Measurements from ENCODE around the gene SLC24A3.

SLC24A3 gene

DNA sequence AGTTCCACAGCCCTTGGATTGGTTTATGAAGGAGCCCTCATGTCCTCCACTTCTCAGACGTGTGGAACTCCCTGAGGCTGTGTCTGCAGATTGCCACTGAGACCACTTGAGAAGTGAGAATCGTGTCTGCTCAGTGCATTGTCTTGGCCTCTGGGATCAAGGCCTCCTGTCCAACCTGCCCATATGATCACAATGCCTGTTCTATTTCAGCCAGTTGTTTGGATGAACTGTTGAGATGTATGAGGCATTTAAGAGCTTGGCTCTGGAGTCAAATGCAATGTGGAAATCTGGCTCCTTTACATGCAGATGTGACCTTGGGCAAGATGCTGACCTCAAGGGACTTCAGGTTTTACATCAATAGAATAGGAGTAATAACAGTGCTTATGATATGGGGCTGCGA is 125.9 kb downstream of the SLC24A3 start:
- DNase-seq (ENCODE audit: low read depth, low spot score), result no peak
- H3K4me3 ChIP-seq (ENCODE audit: low read depth, low read length), result no peak overlapping the region
- in situ Hi-C loops (cut with HindIII; ENCODE audit: low sequenced_read_pairs), result no loop called here
- TF ChIP-seq, protein P1, sequence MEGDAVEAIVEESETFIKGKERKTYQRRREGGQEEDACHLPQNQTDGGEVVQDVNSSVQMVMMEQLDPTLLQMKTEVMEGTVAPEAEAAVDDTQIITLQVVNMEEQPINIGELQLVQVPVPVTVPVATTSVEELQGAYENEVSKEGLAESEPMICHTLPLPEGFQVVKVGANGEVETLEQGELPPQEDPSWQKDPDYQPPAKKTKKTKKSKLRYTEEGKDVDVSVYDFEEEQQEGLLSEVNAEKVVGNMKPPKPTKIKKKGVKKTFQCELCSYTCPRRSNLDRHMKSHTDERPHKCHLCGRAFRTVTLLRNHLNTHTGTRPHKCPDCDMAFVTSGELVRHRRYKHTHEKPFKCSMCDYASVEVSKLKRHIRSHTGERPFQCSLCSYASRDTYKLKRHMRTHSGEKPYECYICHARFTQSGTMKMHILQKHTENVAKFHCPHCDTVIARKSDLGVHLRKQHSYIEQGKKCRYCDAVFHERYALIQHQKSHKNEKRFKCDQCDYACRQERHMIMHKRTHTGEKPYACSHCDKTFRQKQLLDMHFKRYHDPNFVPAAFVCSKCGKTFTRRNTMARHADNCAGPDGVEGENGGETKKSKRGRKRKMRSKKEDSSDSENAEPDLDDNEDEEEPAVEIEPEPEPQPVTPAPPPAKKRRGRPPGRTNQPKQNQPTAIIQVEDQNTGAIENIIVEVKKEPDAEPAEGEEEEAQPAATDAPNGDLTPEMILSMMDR (IDR thresholded peaks at IDR 0.05; ENCODE audit: low read depth, low read length), result no peak

DNA sequence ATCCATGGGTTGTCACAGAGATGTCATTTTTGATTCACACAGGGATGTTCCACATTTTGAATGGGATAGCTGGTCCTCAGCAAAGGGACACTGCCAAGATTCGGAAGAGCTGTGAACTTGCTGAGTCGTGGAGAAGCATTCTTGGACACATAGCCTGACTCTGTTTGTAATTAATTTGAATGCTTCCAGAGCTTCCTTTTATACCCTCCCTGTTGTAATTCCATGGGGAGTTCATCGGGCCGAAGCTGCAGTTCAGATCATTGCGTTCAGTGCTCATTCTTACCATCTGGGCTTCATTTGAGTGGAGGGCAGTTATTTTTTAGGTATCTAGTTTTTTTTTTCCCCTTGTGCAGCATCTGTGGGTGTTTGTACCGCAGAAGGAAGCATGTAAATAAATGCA is 126.5 kb downstream of the SLC24A3 start:
- in situ Hi-C loops (cut with HindIII; ENCODE audit: low sequenced_read_pairs), result no loop called here
- TF ChIP-seq, protein P1 (IDR thresholded peaks at IDR 0.05; ENCODE audit: low read depth, low read length), result no peak
- H3K4me3 ChIP-seq (ENCODE audit: low read depth, low read length), result no peak overlapping the region
- DNase-seq (ENCODE audit: low read depth, low spot score), result no peak

DNA sequence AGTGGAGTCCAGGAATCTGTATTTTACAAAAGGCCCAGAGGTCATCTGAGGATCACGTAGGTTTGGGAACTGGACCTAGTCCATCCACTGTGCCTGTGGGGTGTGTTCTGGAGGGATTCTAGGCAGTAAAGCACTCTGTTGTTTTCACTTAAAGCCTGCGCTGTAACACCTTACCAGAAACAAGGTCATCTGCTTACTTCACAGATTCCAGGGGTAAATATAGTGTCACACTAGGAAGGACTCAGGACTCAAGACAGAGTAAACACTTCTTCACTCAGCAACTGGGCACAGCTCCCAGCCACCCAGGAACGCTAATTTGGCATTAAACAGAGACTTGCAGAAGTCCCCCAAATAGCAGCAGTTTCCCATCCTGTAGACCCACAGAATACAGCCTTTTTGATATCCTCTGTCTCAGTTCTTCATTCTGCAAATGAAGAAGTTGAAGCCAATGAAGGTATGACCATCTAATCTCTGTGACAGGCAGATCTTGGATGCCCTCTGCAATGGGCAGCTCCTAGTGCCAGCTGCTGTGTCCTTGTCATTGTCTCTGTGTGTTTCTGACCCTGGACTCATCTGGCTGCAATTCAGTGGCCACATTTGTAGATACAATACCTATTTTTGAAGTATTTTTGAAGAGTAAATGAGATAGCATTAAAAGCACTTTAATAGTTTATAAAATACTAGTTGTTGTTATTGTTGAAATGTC is 129.1 kb downstream of the SLC24A3 start:
- TF ChIP-seq, protein P1 (IDR thresholded peaks at IDR 0.05; ENCODE audit: low read depth, low read length), result no peak
- no peak for DNase-seq (ENCODE audit: low read depth, low spot score)
- in situ Hi-C loops (cut with HindIII; ENCODE audit: low sequenced_read_pairs), result no loop called here
- no peak overlapping the region for H3K4me3 ChIP-seq (ENCODE audit: low read depth, low read length)

DNA sequence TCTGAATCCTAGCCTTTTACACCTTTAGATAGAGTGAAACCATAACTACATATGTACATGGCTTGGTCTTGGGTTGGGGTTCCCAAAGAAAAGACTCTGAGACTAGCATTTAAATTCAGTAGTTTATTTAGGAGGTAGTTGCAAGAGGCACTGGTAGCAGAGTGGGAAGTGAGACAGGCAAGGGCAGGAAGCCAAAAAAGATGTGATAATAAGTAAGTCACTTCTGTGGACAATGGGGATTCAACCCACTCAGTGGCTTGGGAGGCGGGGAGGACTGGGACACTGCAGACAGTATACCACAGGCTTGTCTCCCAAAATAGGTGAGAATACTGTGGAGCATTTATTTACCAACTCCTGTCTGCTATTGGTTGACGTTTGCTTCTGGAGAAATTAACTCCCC is 131.9 kb downstream of the SLC24A3 start:
- H3K4me3 ChIP-seq (ENCODE audit: low read depth, low read length), result no peak overlapping the region
- DNase-seq (ENCODE audit: low read depth, low spot score), result no peak
- in situ Hi-C loops (cut with HindIII; ENCODE audit: low sequenced_read_pairs), result no loop called here
- TF ChIP-seq, protein P1 (IDR thresholded peaks at IDR 0.05; ENCODE audit: low read depth, low read length), result no peak

DNA sequence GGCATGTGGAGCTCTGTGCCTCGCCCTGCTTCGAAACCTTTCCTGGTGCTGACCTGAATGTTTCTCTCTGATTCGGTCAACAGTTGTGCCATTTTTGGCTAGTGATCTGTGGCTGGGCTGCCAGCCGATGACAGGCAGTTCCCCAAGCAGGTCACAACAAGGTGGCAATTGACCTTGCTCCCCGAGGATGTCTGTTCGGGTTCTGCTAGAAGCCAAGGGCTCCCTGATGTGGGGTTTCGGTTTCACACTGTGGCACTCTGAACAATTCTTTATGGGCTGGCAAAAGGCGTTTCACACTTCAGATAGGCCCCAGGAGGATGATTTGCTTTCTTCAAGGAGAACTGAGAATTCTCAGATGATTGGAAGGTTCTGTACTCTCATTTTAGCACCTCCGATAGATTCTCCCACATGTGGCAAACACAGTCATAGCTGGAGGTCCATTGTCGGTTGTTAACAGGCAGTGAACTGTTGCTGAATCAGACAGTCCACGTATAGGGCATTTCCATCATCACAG is 135.6 kb downstream of the SLC24A3 start:
- no peak for DNase-seq (ENCODE audit: low read depth, low spot score)
- TF ChIP-seq, protein P1 (IDR thresholded peaks at IDR 0.05; ENCODE audit: low read depth, low read length), result no peak
- no peak overlapping the region for H3K4me3 ChIP-seq (ENCODE audit: low read depth, low read length)
- in situ Hi-C loops (cut with HindIII; ENCODE audit: low sequenced_read_pairs), result no loop called here

DNA sequence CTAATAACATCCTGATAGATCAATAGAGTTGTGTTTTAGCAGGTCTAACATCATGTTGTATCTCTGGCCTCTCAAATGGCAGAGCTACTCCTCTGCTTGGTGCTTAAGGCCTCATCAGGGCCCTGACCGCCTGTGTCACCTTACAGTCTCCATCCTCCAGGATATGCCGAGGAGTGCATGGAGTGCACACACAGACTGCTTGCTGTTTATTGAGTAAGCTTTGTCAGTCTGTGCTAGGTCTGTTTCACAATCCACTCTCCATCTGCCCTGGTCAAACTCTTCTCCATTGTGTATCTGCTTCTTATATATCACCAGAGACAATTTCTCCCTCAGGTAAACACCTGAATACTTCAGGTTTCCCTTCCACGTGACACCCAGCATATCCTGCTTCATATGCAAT is 136.1 kb downstream of the SLC24A3 start:
- in situ Hi-C loops (cut with HindIII; ENCODE audit: low sequenced_read_pairs), result no loop called here
- no peak for DNase-seq (ENCODE audit: low read depth, low spot score)
- TF ChIP-seq, protein P1 (IDR thresholded peaks at IDR 0.05; ENCODE audit: low read depth, low read length), result no peak
- no peak overlapping the region for H3K4me3 ChIP-seq (ENCODE audit: low read depth, low read length)

Data from astrocyte of the spinal cord (primary cell).